Measurements from ENCODE around the gene PLA2G4A. TPM values are rescaled to one million over a fixed set of nuclear protein-coding genes. Genes with fewer than 3 reads are reported as not detected.
A peak's percentile ranks its signal among the peaks of the same experiment; 100 is the strongest.

The PLA2G4A gene
- polyA plus RNA-seq, 3 donors = 7.6 to 11.6 (median 9.9) TPM

DNA sequence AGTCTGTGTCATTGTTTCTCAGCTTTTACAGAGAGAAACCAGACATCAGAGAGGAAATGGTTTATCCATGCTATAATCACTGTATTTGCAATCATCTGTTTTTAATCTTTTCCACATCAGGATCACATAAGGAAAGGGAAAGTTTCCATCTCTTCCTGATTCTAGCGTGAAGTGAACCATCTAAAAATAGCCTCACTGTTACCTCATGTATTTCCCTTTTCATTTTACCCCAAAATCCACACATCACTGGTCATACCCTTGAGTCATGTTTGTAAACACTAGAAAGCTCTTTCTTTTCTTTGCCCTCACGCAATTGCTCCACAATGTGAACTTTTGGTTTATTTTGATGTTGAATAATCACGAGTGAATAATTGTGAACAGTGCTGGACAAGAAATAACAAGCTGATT is 146.0 kb downstream of the PLA2G4A start:
- DNase-seq (ENCODE audit: low read depth in 3 of 3, low spot score in 2 of 3) = no peak

DNA sequence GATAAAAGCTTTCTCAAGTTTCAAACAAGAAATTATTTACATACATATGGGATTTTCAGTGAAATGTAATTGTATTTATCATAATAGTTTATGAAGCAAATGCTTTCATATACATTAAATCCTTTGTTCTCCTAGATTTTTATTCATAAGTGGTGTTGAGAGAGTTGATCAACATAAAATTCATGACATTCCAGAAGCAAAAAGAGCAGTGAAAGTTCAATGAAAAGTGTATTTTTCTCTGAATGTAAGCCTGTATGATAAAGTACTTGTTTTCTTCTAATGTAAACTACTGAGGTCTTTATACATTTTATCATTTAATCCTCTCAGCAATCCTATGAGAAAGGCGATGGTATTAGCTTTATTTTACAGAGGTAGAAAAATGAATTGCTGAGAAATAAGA is 146.5 kb downstream of the PLA2G4A start:
- no peak for DNase-seq (ENCODE audit: low read depth in 3 of 3, low spot score in 2 of 3)

DNA sequence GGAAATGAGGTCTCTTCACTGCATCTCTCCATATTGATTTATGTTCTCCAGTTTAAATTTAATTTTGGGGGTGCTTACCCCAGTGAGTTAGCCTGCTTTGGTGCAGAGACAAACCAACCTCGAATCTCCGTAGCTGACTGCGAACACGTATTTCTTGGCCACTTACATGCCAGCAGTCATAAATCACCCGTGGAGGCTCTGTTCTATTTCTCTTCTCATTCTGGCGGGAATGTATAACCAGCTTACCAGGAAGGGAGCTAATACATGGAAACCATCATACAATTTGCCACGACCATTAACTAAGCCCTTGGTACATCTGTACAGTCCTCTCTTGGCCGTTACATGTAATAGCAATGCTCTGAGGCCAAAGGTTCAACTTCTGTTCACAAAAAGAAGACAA is 148.0 kb downstream of the PLA2G4A start:
- DNase-seq (ENCODE audit: low read depth in 3 of 3, low spot score in 2 of 3) = no peak

DNA sequence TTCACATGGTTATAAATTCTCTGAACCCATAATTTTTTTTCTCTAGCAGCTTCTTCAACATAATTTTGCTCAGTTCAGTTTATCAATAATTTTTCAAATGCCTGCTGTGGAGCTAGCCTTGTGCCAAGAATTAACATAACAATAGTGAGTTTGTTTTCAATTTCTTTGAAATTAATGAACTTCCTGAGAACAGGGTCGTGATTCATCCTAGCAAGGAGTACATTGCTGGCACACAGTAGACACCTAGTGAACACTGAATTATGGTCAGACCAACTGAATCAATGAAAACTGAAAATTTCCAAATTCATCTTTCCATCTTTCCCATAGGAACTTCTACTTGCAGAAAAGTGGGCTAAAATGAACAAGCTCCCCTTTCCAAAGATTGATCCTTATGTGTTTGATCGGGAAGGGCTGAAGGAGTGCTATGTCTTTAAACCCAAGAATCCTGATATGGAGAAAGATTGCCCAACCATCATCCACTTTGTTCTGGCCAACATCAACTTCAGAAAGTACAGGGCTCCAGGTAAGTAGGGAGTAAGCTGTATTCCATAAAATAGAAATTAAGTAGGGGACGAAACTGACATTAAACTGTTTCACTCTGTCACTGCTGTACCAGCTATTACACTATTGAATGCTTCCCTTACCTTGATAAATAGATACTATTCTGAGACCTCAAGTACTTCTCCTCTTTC is 148.7 kb downstream of the PLA2G4A start:
- DNase-seq (ENCODE audit: low read depth in 3 of 3, low spot score in 2 of 3) = no peak

DNA sequence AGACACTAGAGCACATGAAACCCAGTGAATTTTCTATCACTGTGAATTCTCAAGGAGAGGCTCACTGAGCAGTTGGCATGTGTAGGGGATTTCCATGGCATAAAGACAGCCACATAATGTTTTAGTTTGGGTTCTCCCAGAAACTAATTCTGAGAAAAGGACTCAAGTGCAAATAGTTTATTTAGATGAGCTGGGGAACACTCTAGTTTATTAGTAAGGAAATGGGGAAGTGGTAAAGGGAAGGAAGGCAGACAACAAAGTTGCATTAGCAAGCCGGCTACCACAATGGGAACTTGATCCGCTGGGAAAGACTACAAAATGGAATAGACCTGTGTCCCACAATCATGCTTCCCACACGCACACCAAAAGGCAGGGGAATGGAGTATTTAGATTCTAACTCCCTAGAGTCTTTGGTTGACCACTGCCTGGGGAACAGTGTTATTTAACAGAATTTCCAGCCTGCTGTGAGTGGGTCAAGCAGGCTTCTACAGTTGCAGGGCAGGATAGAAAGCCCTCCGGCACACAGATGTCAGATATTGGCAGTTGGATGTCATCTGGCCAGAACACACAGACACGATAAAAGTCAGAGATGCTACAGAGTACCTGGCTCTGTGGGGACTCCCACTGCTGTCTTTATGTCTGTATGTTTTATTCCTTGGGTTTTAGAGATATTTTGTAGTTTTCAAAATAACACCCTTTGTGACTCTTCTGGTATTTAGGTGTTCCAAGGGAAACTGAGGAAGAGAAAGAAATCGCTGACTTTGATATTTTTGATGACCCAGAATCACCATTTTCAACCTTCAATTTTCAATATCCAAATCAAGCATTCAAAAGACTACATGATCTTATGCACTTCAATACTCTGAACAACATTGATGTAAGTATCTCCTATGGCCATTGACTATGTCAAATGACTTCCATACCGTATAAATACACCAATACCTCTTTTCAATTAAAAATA is 150.1 kb downstream of the PLA2G4A start:
- no peak for DNase-seq (ENCODE audit: low read depth in 3 of 3, low spot score in 2 of 3)

DNA sequence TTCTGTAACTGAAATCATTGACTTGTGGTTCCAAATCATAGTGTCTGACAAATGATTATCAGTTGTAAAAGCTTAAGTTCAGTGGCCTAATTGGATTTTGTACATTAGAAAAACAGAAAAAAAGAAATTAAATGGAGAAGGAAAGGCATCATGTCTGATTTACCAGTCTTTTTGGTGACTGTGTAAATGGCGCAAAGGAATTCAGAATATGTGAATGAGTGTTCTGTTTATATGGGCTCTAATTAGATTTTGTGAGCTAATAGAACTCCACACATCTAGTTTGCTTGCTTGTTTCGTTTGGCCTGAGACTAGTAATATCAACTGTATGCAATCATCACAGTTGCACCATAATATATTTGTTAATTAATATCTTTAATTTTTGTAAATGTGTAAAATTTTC is 151.7 kb downstream of the PLA2G4A start:
- DNase-seq (ENCODE audit: low read depth in 3 of 3, low spot score in 2 of 3) = no peak

DNA sequence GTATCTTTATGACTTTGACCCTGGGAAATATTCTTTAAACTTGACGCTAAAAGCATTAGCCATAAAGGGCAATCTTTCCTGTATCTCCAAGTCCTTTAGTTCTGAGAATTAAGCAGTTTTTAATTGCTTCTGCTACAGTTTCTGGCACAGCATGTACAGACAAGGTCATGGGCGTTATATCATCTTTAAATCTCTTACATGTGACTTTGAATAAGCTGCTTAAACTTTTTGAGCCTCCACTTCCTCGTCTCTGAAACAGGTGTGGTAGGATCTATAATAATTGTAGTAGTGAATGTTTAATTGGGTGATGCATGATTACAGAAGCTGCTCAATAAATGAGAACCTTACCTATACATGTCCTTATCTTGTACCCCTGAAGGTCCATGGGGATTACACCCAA is 153.4 kb downstream of the PLA2G4A start:
- DNase-seq (ENCODE audit: low read depth in 3 of 3, low spot score in 2 of 3) = no peak

DNA sequence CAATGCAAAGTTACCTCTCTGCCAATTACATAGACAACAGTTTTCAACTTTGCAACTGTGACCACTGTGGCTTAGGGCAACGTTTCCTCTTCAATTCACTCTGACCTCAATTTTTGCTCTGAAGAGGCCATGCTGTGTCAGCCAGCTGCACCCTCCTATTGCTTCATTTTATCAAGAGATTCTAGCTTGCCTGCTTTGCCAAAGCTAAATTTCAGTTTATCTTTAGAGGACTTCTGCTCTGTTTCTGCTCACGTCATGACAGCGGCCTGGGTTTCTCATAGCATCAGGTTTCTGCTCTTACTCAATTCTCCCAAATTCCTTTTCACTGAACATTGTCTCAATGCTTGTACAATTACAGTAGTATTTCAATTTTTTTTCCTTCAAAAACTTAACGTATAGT is 154.6 kb downstream of the PLA2G4A start:
- no peak for DNase-seq (ENCODE audit: low read depth in 3 of 3, low spot score in 2 of 3)

DNA sequence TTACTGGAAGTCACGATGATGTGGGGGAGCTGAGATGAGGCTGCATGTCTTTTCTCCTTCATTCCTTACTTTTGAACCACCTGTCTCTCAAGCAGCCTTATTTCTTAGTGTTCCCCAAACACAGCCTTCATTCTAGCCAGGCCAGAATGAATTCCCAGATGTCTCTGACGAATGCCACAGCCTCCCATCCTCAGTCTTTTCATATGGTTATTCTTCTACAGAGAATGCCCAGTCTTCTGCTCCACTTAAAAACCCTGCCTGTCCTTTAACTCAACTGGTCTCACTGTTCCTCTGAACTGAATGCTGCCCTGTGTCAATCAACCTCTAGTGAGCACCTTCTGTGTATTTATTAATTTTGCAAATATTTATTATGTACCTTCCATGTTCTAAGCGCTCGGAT is 156.2 kb downstream of the PLA2G4A start:
- DNase-seq (ENCODE audit: low read depth in 3 of 3, low spot score in 2 of 3) = no peak

DNA sequence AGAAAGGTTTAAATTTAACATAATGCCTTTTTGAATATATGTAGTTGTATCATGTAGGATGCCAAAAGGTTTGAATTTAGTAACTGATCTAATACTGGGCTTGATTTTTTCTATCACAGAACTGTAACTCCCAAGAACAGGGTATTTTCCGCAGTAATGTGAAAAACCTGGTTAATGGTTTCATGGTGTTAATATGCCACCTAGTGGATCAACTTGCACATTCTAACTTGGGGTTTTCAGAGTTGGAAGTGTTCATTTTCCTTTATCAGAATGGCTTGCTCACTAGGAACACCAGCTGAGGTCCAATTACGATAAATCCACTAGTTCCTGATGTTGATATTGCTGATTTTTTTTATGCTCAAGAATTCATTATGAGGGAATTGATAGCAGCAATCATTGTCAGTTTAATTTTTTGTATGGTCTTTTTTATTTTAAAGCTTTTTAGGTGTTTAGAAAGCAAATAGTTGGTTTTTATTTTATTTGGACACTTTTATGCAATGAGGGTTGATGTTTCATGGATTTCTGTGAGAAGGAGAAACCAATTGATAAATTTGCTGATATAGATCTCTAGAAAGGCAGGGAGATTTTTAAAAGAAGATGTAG is 157.2 kb downstream of the PLA2G4A start:
- DNase-seq (ENCODE audit: low read depth in 3 of 3, low spot score in 2 of 3) = peak; percentile 21 to 31 (median 26)

DNA sequence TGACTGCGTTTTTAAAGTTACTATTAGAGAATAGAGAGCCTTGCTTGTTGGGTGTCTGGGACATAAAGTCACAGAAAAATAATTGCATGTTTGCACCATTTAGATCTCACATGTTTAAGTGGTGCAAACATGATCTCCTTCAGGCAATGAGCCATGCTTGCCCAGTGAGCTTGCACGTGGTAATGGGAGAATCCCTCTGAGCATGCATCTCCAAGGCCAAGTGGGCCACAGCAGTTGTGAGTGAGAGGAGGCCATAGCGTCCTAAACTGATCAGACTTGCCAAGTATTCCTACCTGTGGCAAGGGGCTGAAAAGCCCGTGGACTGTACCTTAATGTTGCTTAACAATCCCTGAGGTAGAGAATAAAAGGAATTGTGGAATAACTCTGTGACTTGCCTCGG is 158.3 kb downstream of the PLA2G4A start:
- no peak for DNase-seq (ENCODE audit: low read depth in 3 of 3, low spot score in 2 of 3)

DNA sequence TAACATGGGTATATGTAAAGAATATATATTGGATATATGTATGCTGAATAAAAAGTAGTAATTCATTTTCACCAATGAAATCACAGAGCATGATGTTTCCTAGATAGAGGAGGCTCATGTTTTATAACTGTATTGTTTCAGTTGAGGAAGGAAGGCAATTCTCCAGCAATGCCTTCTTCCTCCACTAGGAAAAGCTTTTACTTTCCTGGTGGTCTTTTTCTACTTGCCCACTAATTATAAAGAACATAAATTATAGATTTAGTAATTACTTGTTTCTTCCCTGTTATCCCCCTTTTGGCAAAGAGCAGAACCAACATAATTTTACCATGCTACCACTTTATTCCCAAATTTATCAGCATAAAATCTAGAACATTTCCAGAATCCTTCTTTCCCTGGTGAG is 159.0 kb downstream of the PLA2G4A start:
- DNase-seq (ENCODE audit: low read depth in 3 of 3, low spot score in 2 of 3) = no peak

DNA sequence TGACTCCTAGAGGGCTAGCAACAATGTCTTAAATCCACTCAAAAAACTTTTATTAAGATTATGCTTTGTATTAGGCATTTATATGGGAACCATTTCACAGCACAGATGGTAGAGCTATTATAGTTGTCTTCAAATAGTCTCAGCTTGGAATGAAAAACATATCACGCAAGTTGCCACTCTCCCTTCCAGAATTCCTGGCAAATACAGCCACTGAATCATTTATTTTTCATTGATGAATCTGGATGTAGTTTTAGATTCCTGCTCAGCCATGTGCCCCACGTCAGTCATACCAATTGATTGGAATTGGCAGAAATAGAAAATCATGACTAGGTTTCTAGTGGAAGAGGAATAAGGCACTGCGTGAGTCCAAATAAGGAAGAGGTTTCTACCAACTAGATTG is 165.2 kb downstream of the PLA2G4A start:
- DNase-seq (ENCODE audit: low read depth in 3 of 3, low spot score in 2 of 3) = no peak

DNA sequence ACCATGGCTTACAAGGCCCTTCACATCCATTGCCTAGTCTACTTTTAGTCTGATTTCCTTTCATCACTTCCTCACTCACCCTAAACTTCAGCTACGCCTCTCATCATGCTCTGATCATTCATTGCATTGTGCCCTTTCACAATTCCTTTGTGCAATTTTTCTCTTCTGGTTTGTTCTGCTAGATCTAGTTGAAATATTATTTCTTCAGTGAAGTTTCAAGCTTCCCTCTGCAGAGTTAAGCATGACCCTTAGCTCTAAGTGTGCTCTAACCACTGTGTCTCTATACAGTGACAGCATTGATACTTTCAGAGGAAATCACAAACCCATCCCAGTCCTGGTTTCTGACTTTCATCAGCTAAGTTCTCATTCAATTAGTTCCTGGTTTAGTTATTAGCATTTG is 166.1 kb downstream of the PLA2G4A start:
- DNase-seq (ENCODE audit: low read depth in 3 of 3, low spot score in 2 of 3) = no peak

DNA sequence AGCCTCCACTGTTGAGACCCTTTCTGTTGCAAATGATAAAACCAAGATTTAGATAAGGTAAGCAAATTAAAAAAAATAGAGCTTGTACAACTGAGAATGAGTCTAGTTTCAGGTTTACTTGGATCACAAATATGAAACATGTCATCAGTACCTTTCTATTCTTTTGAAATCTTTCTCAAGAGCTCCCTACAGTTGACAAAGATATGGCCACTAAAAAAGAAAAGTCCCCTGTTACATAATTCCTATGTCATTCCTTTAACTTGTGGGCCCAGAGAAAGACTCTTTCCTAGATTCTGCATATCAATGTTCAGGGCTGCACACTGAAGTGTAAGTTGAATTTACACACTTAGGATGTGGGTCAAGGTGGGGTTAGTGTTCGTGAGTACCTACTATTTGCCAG is 168.1 kb downstream of the PLA2G4A start:
- DNase-seq (ENCODE audit: low read depth in 3 of 3, low spot score in 2 of 3) = no peak

DNA sequence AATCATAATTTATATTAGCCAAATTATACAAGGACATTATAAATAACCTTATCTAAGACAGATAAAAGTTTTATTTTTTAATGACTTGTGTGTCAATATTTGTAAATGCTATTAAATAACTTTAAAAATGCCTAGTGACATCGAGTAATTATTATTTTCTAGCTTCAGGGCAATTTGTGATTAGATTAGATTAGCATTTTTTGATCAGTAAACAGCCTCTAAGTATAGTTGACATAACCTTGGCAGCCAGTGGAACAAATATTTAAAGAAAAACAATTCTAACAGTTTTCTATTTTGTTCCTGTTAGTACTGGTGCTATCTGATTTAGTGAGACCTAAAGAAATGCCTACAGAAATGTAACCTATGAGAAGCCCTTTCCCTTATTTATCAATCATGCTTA is 169.1 kb downstream of the PLA2G4A start:
- DNase-seq (ENCODE audit: low read depth in 3 of 3, low spot score in 2 of 3) = no peak

DNA sequence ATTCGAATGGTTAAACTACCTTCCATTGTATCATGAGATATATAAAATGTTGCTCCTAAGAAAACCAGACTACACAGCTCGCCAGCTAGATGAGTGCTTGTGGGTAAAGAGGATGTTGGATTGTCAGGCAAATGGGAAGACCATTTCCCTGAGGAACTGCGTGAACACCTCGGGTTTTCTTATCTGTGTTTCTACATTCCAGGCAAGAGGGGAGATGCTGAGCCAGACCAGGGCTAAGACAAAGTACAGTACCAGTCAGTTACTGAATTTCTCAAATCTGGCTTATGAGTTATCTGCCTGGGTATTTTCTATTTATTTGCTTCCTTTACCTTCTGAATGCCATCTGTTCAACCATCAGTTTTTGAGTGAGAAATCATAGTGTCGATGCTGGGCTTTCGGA is 170.8 kb downstream of the PLA2G4A start:
- DNase-seq (ENCODE audit: low read depth in 3 of 3, low spot score in 2 of 3) = no peak

DNA sequence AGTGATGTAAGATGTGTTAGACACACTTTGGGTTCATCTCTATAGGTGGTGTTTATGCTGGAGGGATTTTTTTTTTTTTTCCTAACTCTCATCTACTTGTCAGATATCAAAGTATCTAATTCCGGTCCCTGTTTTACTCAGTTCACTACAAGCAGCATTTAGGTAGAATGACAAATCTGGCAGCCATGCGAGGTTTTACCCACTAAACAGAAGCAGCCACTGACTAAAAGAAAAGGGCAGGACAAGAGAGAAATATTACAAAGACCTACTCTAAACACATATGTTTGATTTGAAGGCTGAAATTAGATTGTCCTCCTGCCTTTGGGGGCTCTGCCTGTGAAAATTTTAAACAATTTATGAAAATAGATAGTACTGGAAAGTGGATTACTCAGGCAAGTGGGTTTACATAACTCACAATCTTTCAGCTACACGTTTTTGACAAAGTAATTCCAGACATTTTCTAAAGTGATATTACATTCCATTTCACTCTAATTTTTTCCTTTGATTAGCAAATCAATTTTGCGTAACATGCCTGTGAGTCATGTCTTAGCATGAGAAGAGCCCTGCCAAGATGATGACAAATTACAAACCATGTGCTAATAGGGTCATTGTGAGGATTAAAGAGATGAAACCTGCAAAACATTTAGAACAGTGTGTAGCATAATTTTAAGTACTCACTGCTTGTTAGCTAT is 172.6 kb downstream of the PLA2G4A start:
- DNase-seq (ENCODE audit: low read depth in 3 of 3, low spot score in 2 of 3) = no peak

DNA sequence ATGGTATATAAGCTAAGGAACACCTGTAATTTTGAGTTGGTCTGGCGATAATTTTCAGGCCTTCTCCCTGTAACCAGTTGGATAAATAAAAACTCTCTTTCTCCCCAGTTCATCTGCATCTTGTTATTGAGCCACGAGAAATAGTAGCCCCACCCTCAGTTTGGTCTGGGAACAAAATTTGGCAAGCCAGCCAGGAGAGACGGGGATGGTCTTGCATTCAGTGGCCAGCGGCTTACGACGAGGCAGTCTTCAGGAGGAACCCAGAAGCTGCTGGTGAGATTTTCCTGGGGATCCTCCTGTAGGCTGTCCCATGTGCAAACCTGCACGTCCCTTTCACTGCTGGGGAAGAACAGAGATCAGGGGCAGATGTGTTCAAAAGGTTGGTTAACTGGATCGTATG is 174.6 kb downstream of the PLA2G4A start:
- DNase-seq (ENCODE audit: low read depth in 3 of 3, low spot score in 2 of 3) = no peak

DNA sequence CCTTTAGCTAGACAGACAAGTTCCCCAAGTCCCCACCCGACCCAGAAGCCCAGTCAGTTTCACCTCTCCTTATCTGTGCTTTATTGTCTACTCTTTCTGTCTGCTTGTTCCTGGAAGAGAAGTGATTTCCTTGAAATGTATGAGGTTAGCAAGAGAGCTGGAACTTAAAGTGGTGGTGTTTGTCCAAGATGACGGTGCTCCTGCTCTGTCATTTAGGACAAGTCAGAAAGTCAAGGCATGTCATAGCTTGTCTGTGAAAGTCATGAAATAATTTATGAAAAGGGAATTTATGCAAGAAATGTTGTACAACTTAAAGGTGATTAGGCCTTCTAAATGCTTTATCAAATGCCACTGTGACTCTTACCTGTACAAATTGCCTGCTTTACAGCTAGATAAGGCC is 178.1 kb downstream of the PLA2G4A start:
- DNase-seq (ENCODE audit: low read depth in 3 of 3, low spot score in 2 of 3) = no peak

DNA sequence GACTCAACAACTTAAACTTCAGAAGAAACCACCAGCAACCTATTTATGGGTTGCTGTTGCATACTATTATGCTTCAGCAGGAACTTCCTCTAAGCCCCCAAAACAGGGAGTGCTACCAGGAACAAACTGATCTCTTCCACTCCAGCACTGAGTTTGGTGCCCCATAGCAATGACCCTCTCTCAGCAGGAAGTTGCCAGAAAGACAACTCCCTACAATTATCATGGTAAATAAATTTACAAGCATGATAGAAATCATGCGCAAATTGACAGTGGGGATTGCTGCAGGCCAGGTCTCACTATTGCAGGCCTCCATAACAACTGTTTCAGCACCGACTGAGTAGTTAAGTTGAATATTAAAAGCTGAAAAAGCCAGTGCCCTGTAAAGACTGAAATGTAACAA is 180.6 kb downstream of the PLA2G4A start:
- no peak for DNase-seq (ENCODE audit: low read depth in 3 of 3, low spot score in 2 of 3)
